Mesenchymal stem cell (in vitro differentiated cells and primary cell): ENCODE results near the gene AUP1.

ENCODE experiments used
- DNase-seq: peaks from one replicate; pipeline ENCODE4 v3.0.0-alpha.2; 2013
- H2AFZ ChIP-seq: one replicate; pipeline ENCODE4 v1.6.1; 2013; ENCODE audit warnings: low read depth, mild to moderate bottlenecking, control low read depth, inconsistent platforms, low read length, moderate library complexity
- H2AK5ac ChIP-seq: 2 replicates; pipeline ENCODE4 v1.6.1; 2013; ENCODE audit warnings: low read length, moderate library complexity, mild to moderate bottlenecking, inconsistent platforms; ENCODE audit not compliant: severe bottlenecking
- H2BK120ac ChIP-seq: one replicate; pipeline ENCODE4 v1.6.1; 2013; ENCODE audit warnings: low read depth, mild to moderate bottlenecking, inconsistent platforms, low read length, moderate library complexity
- H2BK12ac ChIP-seq, 2 experiments: one replicate each; pipeline ENCODE4 v1.6.1; 2013; ENCODE audit warnings: inconsistent platforms in 2 of 2, low read length in 2 of 2, mild to moderate bottlenecking in 2 of 2, moderate library complexity in 2 of 2, control low read depth in 1 of 2
- H2BK15ac ChIP-seq: one replicate; pipeline ENCODE4 v1.6.1; 2013; ENCODE audit warnings: mild to moderate bottlenecking, low read depth, inconsistent platforms; ENCODE audit not compliant: poor library complexity, severe bottlenecking
- H2BK5ac ChIP-seq: 2 replicates; pipeline ENCODE4 v1.6.1; 2013; ENCODE audit warnings: low read depth, mild to moderate bottlenecking, low read length, control low read depth, inconsistent platforms; ENCODE audit not compliant: poor library complexity, severe bottlenecking
- H3K14ac ChIP-seq, 2 experiments: one replicate each; pipeline ENCODE4 v1.6.1; 2013; ENCODE audit warnings: inconsistent platforms in 2 of 2, low read length in 2 of 2, control low read depth in 1 of 2, mild to moderate bottlenecking in 1 of 2, moderate library complexity in 1 of 2
- H3K18ac ChIP-seq, 2 experiments: one replicate each; pipeline ENCODE4 v1.6.1; 2013; ENCODE audit warnings: inconsistent platforms in 2 of 2, low read length in 2 of 2, control low read depth in 1 of 2, low read depth in 1 of 2, mild to moderate bottlenecking in 1 of 2
- H3K23ac ChIP-seq, 2 experiments: one replicate each; pipeline ENCODE4 v1.6.1; 2013; ENCODE audit warnings: inconsistent platforms in 2 of 2, low read length in 2 of 2, mild to moderate bottlenecking in 2 of 2, moderate library complexity in 2 of 2, control low read depth in 1 of 2
- H3K27ac ChIP-seq: 2 replicates; pipeline ENCODE4 v1.5.1; 2013; ENCODE audit warnings: mild to moderate bottlenecking, moderate library complexity, low read length, control low read depth, inconsistent platforms; ENCODE audit not compliant: poor library complexity, severe bottlenecking
- H3K27me3 ChIP-seq, 2 experiments: 2 replicates each; pipeline versions ENCODE4 v1.6.1 to v1.7.0; 2013; ENCODE audit warnings: low read length in 2 of 2, mild to moderate bottlenecking in 2 of 2, moderate library complexity in 2 of 2, control low read depth in 1 of 2, inconsistent platforms in 1 of 2; ENCODE audit not compliant: control insufficient read depth in 1 of 2, insufficient read depth in 1 of 2
- H3K36me3 ChIP-seq, 2 experiments: 2 replicates each; pipeline versions ENCODE4 v1.6.1 to v1.7.0; 2013; ENCODE audit warnings: low read length in 2 of 2, control low read depth in 1 of 2, inconsistent platforms in 1 of 2, low read depth in 1 of 2, mild to moderate bottlenecking in 1 of 2; ENCODE audit not compliant: insufficient read depth in 2 of 2, control insufficient read depth in 1 of 2
- H3K4ac ChIP-seq, 2 experiments: one replicate each; pipeline ENCODE4 v1.6.1; 2013; ENCODE audit warnings: inconsistent platforms in 2 of 2, low read length in 2 of 2, mild to moderate bottlenecking in 2 of 2, moderate library complexity in 2 of 2, control low read depth in 1 of 2, low read depth in 1 of 2
- H3K4me1 ChIP-seq: 2 replicates; pipeline ENCODE4 v1.6.1; 2013; ENCODE audit warnings: low read depth, low read length, control low read depth; ENCODE audit not compliant: control insufficient read depth, insufficient read depth
- H3K4me2 ChIP-seq: 2 replicates; pipeline ENCODE4 v1.6.1; 2013; ENCODE audit warnings: low read length, mild to moderate bottlenecking, inconsistent platforms; ENCODE audit not compliant: poor library complexity, severe bottlenecking
- H3K4me3 ChIP-seq, 2 experiments: 2 replicates each; pipeline versions ENCODE4 v1.5.1 to v1.7.0; 2013; ENCODE audit warnings: low read length in 2 of 2, mild to moderate bottlenecking in 2 of 2, control low read depth in 1 of 2, low read depth in 1 of 2; ENCODE audit not compliant: insufficient read depth in 1 of 2
- H3K79me1 ChIP-seq: replicated peaks from 2 replicates; pipeline ENCODE4 v1.6.1; 2013; ENCODE audit warnings: mild to moderate bottlenecking, control low read depth, low read length, inconsistent platforms; ENCODE audit not compliant: poor library complexity, severe bottlenecking
- H3K9ac ChIP-seq: 2 replicates; pipeline ENCODE4 v1.7.0; 2013; ENCODE audit warnings: mild to moderate bottlenecking, low read length, moderate library complexity
- H3K9me3 ChIP-seq: 2 replicates; pipeline ENCODE4 v1.7.0; 2013; ENCODE audit warnings: mild to moderate bottlenecking, low read length; ENCODE audit not compliant: control insufficient read depth
- H4K8ac ChIP-seq: one replicate; pipeline ENCODE4 v1.6.1; 2013; ENCODE audit warnings: inconsistent platforms, mild to moderate bottlenecking, low read length, moderate library complexity
- H4K91ac ChIP-seq: one replicate; pipeline ENCODE4 v1.6.1; 2013; ENCODE audit warnings: mild to moderate bottlenecking, low read length, inconsistent platforms
- WGBS: methylation state at CpG from one replicate; pipeline ENCODE4 v1.1.7; 2013; ENCODE audit warnings: mixed read lengths; 5-methylcytosine and 5-hydroxymethylcytosine counted together

Gene AUP1

DNA sequence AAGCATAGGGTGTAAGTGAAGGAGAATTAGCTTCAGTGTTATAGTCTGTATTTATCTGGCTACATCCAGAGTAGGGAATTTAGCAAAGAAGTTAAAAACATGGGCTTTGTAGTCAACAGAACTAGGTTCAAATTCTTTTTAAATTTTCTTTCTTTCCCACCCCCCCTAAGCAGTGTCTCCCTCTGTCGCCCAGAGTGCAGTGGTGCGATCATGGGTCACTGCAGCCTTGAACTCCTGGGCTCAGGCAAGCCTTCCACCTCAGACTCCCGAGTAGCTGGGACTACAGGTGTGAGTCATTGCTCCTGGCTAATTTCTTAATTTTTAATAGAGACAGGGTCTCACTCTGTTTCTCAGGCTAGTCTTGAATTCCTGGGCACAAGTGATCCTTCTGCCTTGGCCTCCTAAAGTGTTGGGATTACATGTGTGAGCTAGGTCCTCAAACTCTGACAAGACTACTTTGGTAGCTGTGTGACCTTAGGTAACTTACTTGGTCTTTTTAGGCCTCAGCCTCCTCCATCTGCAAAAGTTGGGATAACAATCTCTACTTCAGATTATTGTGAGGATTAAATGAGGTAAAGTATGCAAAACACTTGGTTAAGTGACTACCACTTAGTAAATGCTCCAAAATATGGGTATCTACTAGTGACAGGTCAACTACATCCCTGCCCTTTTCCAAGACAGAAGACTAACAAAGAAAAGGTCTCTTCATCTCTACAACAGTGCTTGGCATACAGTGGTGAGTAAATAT, 42.8 kb upstream of the AUP1 start:
- Histone ChIP-seq H3K79me1 (no peaks in the 10 kb centered on the region), H3K4me2 (no peak overlapping the region), H2AK5ac (no peak overlapping the region), H4K8ac (no peak overlapping the region), H3K27ac (no peak overlapping the region), H2AFZ (no peak overlapping the region), H3K14ac (no peak overlapping the region), H4K91ac (no peak overlapping the region), H3K18ac (no peak overlapping the region), H3K27me3 (no peaks in the 10 kb centered on the region), H3K23ac (no peak overlapping the region), H2BK12ac (no peak overlapping the region), H2BK5ac (no peak overlapping the region), H3K4me3 (no peak overlapping the region), H2BK120ac (no peak overlapping the region), H3K36me3 (no peaks in the 10 kb centered on the region), H3K4me1 (no peaks in the 10 kb centered on the region), H3K9me3 (no peaks in the 10 kb centered on the region), H3K4ac (no peak overlapping the region), H3K9ac (no peak overlapping the region), H2BK15ac (no peak overlapping the region)
- DNase-seq: no peak
- WGBS: 50% methylated on average over 3 of the region's 3 CpGs

DNA sequence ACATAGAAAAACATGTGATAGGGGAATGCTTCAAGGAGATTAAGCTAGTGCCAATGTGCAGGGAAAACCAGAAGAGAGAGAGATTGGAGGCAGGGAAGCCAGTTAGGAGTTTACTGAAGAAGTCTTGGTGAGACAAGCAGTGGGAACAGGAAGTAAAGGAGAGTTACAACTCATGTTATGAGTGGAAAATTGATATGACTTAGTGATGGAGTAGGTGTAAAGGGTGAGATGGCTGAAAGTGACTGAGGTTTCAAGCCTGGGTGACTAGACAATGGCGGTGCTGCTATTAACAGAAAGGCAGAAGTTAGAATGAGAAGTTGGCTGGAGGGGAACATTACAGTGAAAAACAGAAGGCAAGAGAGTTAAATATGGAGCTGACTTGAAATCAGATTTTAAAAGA, 41.6 kb upstream of the AUP1 start:
- no peak overlapping the region for H3K4me2 ChIP-seq
- no peaks in the 10 kb centered on the region for H3K4me1 ChIP-seq
- H2BK5ac ChIP-seq: no peak overlapping the region
- no peak for DNase-seq
- H2AK5ac ChIP-seq: peak overlapping the region; percentile 31
- no peak overlapping the region for H2BK15ac ChIP-seq
- no peak overlapping the region for H3K23ac ChIP-seq
- no peak overlapping the region for H4K8ac ChIP-seq
- H3K27me3 ChIP-seq: no peaks in the 10 kb centered on the region
- no peaks in the 10 kb centered on the region for H3K9me3 ChIP-seq
- H3K4me3 ChIP-seq: no peak overlapping the region
- no peak overlapping the region for H2BK120ac ChIP-seq
- H3K36me3 ChIP-seq: no peaks in the 10 kb centered on the region
- H2BK12ac ChIP-seq: no peak overlapping the region
- H2AFZ ChIP-seq: no peak overlapping the region
- H3K18ac ChIP-seq: no peak overlapping the region
- H3K79me1 ChIP-seq: no peaks in the 10 kb centered on the region
- H3K9ac ChIP-seq: no peak overlapping the region
- H3K27ac ChIP-seq: no peak overlapping the region
- H3K4ac ChIP-seq: no peak overlapping the region
- no peak overlapping the region for H3K14ac ChIP-seq
- no peak overlapping the region for H4K91ac ChIP-seq
- WGBS: 100% methylated on average over 1 of the region's 1 CpG

DNA sequence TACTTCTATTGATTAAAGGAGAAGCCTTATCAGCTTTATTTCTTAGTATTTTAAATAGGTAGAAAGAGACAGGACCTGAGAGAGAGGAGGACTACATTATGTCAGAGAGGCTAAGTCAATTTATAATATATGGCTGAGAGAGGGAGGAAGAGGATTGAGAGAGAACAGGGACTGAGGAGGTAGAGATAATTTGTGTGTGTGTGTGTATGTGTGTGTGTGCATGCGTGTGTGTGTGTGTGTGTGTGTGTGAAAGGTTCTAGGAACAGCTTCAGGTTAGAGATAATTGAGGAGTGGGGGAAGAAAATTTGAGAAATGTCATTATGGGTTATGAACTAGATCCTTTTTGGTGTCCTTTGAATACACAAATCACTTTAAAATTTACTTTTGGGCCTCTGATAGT, 40.2 kb upstream of the AUP1 start:
- Histone ChIP-seq H3K18ac (no peak overlapping the region), H4K91ac (no peak overlapping the region), H3K4me1 (no peaks in the 10 kb centered on the region), H3K27ac (no peak overlapping the region), H2BK5ac (no peak overlapping the region), H3K9ac (no peak overlapping the region), H3K27me3 (no peaks in the 10 kb centered on the region), H3K4me2 (no peak overlapping the region), H3K14ac (no peak overlapping the region), H3K36me3 (no peaks in the 10 kb centered on the region), H2BK15ac (no peak overlapping the region), H2BK12ac (no peak overlapping the region), H2AK5ac (no peak overlapping the region), H3K79me1 (no peaks in the 10 kb centered on the region), H2BK120ac (no peak overlapping the region), H3K9me3 (no peaks in the 10 kb centered on the region), H3K4ac (no peak overlapping the region), H3K4me3 (no peak overlapping the region), H4K8ac (no peak overlapping the region), H2AFZ (no peak overlapping the region), H3K23ac (no peak overlapping the region)
- 82% methylated on average over 1 of the region's 1 CpG for WGBS
- no peak for DNase-seq

- WGBS: 59% methylated on average over 5 of the region's 5 CpGs
- Histone ChIP-seq H3K27ac (peak overlapping the region; percentile 12), H3K79me1 (no peaks in the 10 kb centered on the region), H3K23ac (no peak overlapping the region), H4K91ac (no peak overlapping the region), H3K27me3 (no peaks in the 10 kb centered on the region), H3K4ac (no peak overlapping the region), H3K4me3 (peak overlapping the region in 1 of 2 experiments; percentile 6), H3K4me2 (no peak overlapping the region), H3K9me3 (no peaks in the 10 kb centered on the region), H4K8ac (no peak overlapping the region), H3K18ac (no peak overlapping the region), H2AK5ac (peak overlapping the region; percentile 45), H3K4me1 (peaks cover 2% of the 10 kb centered on the region), H2BK12ac (no peak overlapping the region), H3K9ac (peak overlapping the region; percentile 56), H3K36me3 (no peaks in the 10 kb centered on the region), H2AFZ (no peak overlapping the region), H2BK5ac (no peak overlapping the region), H3K14ac (no peak overlapping the region), H2BK15ac (no peak overlapping the region), H2BK120ac (no peak overlapping the region)
- no peak for DNase-seq
Measured at GRCh38 chr2:74567881-74568280, 38.4 kb upstream of the AUP1 start.
